IMR-90 (cell line): Measurements from ENCODE around the gene TUBA1A. TPM values are rescaled to one million over a fixed set of nuclear protein-coding genes. Genes with fewer than 3 reads are reported as not detected.

Source experiments
- ATAC-seq: fragments of 200-7000 bp; cut with Tn5 transposase; 2 replicates; pipeline ENCODE4 v1.9.1; 2020; ENCODE audit warnings: low read depth, mild to moderate bottlenecking, moderate library complexity
- BruUV-seq: library from RNA; stranded (reverse); fragments of 400-500 nt; replicated peaks from 2 replicates; lab custom pipeline; 2021; lab: Mats Ljungman, UMichigan
- CTCF ChIA-PET: fragments of 300-600 bp; formaldehyde crosslinking; extraction: SDS; loops from one replicate; lab custom pipeline; 2021; ENCODE audit warnings: antibody characterized with exemption; lab: Yijun Ruan, JAX
- POLR2A ChIA-PET: fragments of 300-600 bp; sonication (Branson Sonifier 250); formaldehyde crosslinking; loops from one replicate; lab custom pipeline; 2022; ENCODE audit warnings: antibody characterized with exemption; ENCODE audit not compliant: unreplicated experiment; lab: Charles Lee
- DNase-seq: peaks from one replicate; pipeline ENCODE4 v3.0.0; 2013
- H2AFZ ChIP-seq: replicated peaks from 2 replicates; pipeline ENCODE3; 2013; ENCODE audit warnings: low read length, mild to moderate bottlenecking; ENCODE audit not compliant: poor library complexity
- H2AK5ac ChIP-seq: 2 replicates; pipeline ENCODE4 v1.6.1; 2013; ENCODE audit warnings: low read depth, low read length, inconsistent platforms
- H2AK9ac ChIP-seq: replicated peaks from 2 replicates; pipeline ENCODE3; 2013; ENCODE audit warnings: mild to moderate bottlenecking, low read depth, low read length, moderate library complexity; ENCODE audit not compliant: poor library complexity
- H2BK120ac ChIP-seq: 2 replicates; pipeline ENCODE4 v1.6.1; 2013; ENCODE audit warnings: low read depth, low read length, inconsistent platforms
- H2BK15ac ChIP-seq: 3 replicates; pipeline ENCODE4 v1.6.1; 2013; ENCODE audit warnings: low read depth, low read length, inconsistent platforms
- H2BK20ac ChIP-seq: 2 replicates; pipeline ENCODE4 v1.6.1; 2013; ENCODE audit warnings: low read depth, mild to moderate bottlenecking, inconsistent platforms, low read length, moderate library complexity
- H2BK5ac ChIP-seq: 2 replicates; pipeline ENCODE4 v1.6.1; 2013; ENCODE audit warnings: mild to moderate bottlenecking, low read depth, low read length, inconsistent platforms; ENCODE audit not compliant: poor library complexity, severe bottlenecking
- H3K14ac ChIP-seq: replicated peaks from 2 replicates; pipeline ENCODE4 v1.6.1; 2013; ENCODE audit warnings: low read depth, low read length, inconsistent platforms
- H3K18ac ChIP-seq: 2 replicates; pipeline ENCODE4 v1.6.1; 2013; ENCODE audit warnings: low read depth, low read length, control low read depth
- H3K23ac ChIP-seq: 2 replicates; pipeline ENCODE4 v1.6.1; 2013; ENCODE audit warnings: low read depth, low read length, inconsistent platforms
- H3K27ac ChIP-seq: 2 replicates; pipeline ENCODE4 v1.5.1; 2013; ENCODE audit warnings: mild to moderate bottlenecking, control low read depth, low read length; ENCODE audit not compliant: insufficient read depth
- H3K27me3 ChIP-seq: 2 replicates; pipeline ENCODE4 v1.6.1; 2013; ENCODE audit warnings: low read length; ENCODE audit not compliant: control insufficient read depth, insufficient read depth
- H3K36me3 ChIP-seq: 2 replicates; pipeline ENCODE4 v1.6.1; 2013; ENCODE audit warnings: low read length, mixed read lengths; ENCODE audit not compliant: control insufficient read depth, insufficient read depth
- H3K4ac ChIP-seq: 2 replicates; pipeline ENCODE4 v1.6.1; 2013; ENCODE audit warnings: low read depth, low read length, inconsistent platforms
- H3K4me1 ChIP-seq: 2 replicates; pipeline ENCODE4 v1.6.1; 2013; ENCODE audit warnings: low read length, mixed read lengths; ENCODE audit not compliant: control insufficient read depth, insufficient read depth
- H3K4me2 ChIP-seq: 2 replicates; pipeline ENCODE4 v1.6.1; 2013; ENCODE audit warnings: low read depth, mild to moderate bottlenecking, control low read depth, low read length, moderate library complexity
- H3K4me3 ChIP-seq: 2 replicates; pipeline ENCODE4 v1.5.1; 2013; ENCODE audit warnings: low read depth, mild to moderate bottlenecking, control low read depth, low read length, moderate library complexity; ENCODE audit not compliant: insufficient read depth
- H3K56ac ChIP-seq: 2 replicates; pipeline ENCODE4 v1.6.1; 2013; ENCODE audit warnings: low read length, inconsistent platforms; ENCODE audit not compliant: insufficient read depth; ENCODE audit errors: extremely low read depth
- H3K79me1 ChIP-seq, 2 experiments: 2 replicates each; pipeline ENCODE4 v1.6.1; 2013; ENCODE audit warnings: low read length in 2 of 2, inconsistent platforms in 1 of 2, low read depth in 1 of 2
- H3K9ac ChIP-seq: 2 replicates; pipeline ENCODE4 v1.6.1; 2013; ENCODE audit warnings: low read depth, low read length, control low read depth
- H3K9me1 ChIP-seq: 2 replicates; pipeline ENCODE4 v1.6.1; 2013; ENCODE audit warnings: low read length, inconsistent platforms; ENCODE audit not compliant: insufficient read depth
- H3K9me3 ChIP-seq: 2 replicates; pipeline ENCODE4 v1.6.1; 2013; ENCODE audit warnings: low read length; ENCODE audit not compliant: control insufficient read depth, insufficient read depth
- H4K20me1 ChIP-seq: 2 replicates; pipeline ENCODE4 v1.6.1; 2013; ENCODE audit warnings: low read length, inconsistent platforms; ENCODE audit not compliant: insufficient read depth
- H4K5ac ChIP-seq: 2 replicates; pipeline ENCODE4 v1.6.1; 2013; ENCODE audit warnings: mild to moderate bottlenecking, low read depth, low read length, control low read depth
- H4K8ac ChIP-seq, 2 experiments: 2 replicates each; pipeline ENCODE4 v1.6.1; 2013; ENCODE audit warnings: low read depth in 2 of 2, low read length in 2 of 2, control low read depth in 1 of 2, inconsistent platforms in 1 of 2
- H4K91ac ChIP-seq: 2 replicates; pipeline ENCODE4 v1.6.1; 2013; ENCODE audit warnings: low read depth, low read length, inconsistent platforms; ENCODE audit not compliant: insufficient read depth
- FOS ChIP-seq: fragments of 150-350 bp; IDR thresholded peaks from 2 replicates; pipeline ENCODE4 v1.6.1; 2016; ENCODE audit warnings: low read depth, low read length
- RAD21 ChIP-seq: IDR thresholded peaks from 2 replicates; pipeline ENCODE4 v1.6.1; 2012; ENCODE audit warnings: low read length, improper control_type of control experiment
- WGBS, 2 experiments: methylation state at CpG; one replicate each; pipeline versions ENCODE4 v1.1.5 to v1.1.7; 2013; ENCODE audit warnings: missing lambda C conversion rate in 2 of 2; ENCODE audit not compliant: insufficient read length in 1 of 2; ENCODE audit errors: extremely low coverage in 2 of 2; 5-methylcytosine and 5-hydroxymethylcytosine counted together
- dilution Hi-C: fragments of 300-500 bp; cut with HindIII; formaldehyde crosslinking; loops from one replicate; pipeline ENCODE4 v1.14.3; 2018; ENCODE audit warnings: low sequenced_read_pairs; ENCODE audit not compliant: unreplicated experiment
- in situ Hi-C: fragments of 300-500 bp; cut with MboI; formaldehyde crosslinking; loops from 3 replicates; pipeline ENCODE4 v1.14.3; 2019; ENCODE audit warnings: low sequenced_read_pairs, inconsistent platforms, mixed read lengths
- intact Hi-C: fragments of 100-400 bp; cut with micrococcal nuclease; formaldehyde crosslinking; loops from 2 replicates; pipeline ENCODE4 v1.10.0; 2022
- polyA plus RNA-seq, 3 experiments: library from polyadenylated mRNA; depleted of rRNA; stranded (reverse); fragments of >200 nt; gene quantifications; 2 replicates each; pipeline ENCODE4 v1.2.3, GENCODE V29; 2012; ENCODE audit warnings: low replicate concordance in 1 of 3
- total RNA-seq: library from RNA; depleted of rRNA; stranded (reverse); fragments of >200 nt; gene quantifications from 2 replicates; pipeline ENCODE4 v1.2.3, GENCODE V29; 2012
- TF ChIP-seq, protein P1 (sequence below): conservative IDR thresholded peaks from 2 replicates; pipeline ENCODE4 v1.5.1; 2012; ENCODE audit warnings: mild to moderate bottlenecking, low read depth, low read length, improper control_type of control experiment

TUBA1A gene
- total and polyA plus RNA-seq, 2 of the 4 experiments (the other 2 are of a cell fraction): 2,105 to 2,832 TPM

DNA sequence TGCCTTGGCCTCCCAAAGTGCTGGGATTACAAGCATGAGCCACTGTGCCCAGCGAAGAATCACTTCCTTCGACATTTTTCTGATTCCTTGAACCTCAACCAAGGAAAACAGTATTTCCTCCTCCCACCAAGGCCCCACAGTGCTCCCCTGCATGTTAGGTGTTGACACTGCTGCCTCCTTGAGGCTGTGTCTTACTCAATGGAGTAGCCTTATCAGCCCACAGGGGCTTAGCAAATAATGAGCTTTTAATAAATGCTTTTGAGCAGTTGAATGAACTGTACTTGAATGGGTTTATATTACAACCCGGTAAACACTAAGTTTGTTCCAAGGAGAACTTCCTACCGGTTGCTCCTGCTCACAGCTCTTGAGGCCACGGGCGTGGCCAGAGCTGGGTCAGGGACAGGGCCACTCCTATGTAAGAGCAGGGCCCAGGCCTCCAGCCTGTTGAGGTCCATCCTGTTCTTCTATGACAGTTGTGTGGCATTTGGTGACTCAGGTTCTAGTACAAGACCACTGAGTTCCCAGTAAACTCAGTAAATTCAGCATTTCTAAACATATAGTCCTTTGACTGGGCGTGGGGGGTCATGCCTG is 36.8 kb upstream of the TUBA1A start:
- Histone ChIP-seq H3K27ac (no peak overlapping the region), H2BK5ac (peak overlapping the region; percentile 38), H3K4me2 (no peak overlapping the region), H3K36me3 (no peaks in the 10 kb centered on the region), H4K8ac (peak overlapping the region in 1 of 2 experiments; percentile 6; a peak in 1 of 4 replicates), H4K91ac (no peak overlapping the region), H3K14ac (no peak overlapping the region), H3K18ac (no peak overlapping the region), H2BK120ac (peak overlapping the region; percentile 5; the same call in 1 of the 2 replicates), H4K20me1 (no peaks in the 10 kb centered on the region), H2AK5ac (no peak overlapping the region; the same call in 1 of the 2 replicates), H3K4me1 (peaks cover 4% of the 10 kb centered on the region), H3K56ac (no peak overlapping the region), H3K79me1 (no peaks in the 10 kb centered on the region; a peak in 1 of 4 replicates), H3K9me1 (0 out of 2 replicates have a peak, but pooled peaks cover 2% of the 10 kb centered on the region), H3K9ac (no peak overlapping the region), H3K4ac (peak overlapping the region; percentile 8; the same call in 1 of the 2 replicates), H3K9me3 (no peaks in the 10 kb centered on the region), H2BK20ac (0 out of 2 replicates have a peak overlapping the region, but pooled peaks have one; percentile 6), H2BK15ac (no peak overlapping the region; the same call in 2 of the 3 replicates), H2AFZ (peak overlapping the region; percentile 51), H4K5ac (no peak overlapping the region; the same call in 1 of the 2 replicates), H2AK9ac (no peak overlapping the region), H3K4me3 (no peak overlapping the region), H3K27me3 (no peaks in the 10 kb centered on the region), H3K23ac (no peak overlapping the region)
- dilution Hi-C loops (no loop called here), intact Hi-C loops (no loop called here), in situ Hi-C loops (no loop called here)
- ChIA-PET POLR2A (interaction anchor here (0.6 to 0.8 kb wide), 2 partner anchors 37 to 42 kb away, joined by 3 to 9 read pairs; no protein-coding TSS in a partner anchor), CTCF (no interaction called here)
- peak; percentile 31; the same call in 1 of the 2 replicates for ATAC-seq
- peak; percentile 40 for DNase-seq
- no CpG with 5 or more reads among the region's 7 CpGs for WGBS, 2 experiments
- BruUV-seq: no TSS peak
- TF ChIP-seq, protein P1, sequence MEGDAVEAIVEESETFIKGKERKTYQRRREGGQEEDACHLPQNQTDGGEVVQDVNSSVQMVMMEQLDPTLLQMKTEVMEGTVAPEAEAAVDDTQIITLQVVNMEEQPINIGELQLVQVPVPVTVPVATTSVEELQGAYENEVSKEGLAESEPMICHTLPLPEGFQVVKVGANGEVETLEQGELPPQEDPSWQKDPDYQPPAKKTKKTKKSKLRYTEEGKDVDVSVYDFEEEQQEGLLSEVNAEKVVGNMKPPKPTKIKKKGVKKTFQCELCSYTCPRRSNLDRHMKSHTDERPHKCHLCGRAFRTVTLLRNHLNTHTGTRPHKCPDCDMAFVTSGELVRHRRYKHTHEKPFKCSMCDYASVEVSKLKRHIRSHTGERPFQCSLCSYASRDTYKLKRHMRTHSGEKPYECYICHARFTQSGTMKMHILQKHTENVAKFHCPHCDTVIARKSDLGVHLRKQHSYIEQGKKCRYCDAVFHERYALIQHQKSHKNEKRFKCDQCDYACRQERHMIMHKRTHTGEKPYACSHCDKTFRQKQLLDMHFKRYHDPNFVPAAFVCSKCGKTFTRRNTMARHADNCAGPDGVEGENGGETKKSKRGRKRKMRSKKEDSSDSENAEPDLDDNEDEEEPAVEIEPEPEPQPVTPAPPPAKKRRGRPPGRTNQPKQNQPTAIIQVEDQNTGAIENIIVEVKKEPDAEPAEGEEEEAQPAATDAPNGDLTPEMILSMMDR: peak; percentile 29; the same call in 1 of the 2 replicates
- TF ChIP-seq FOS: no peak
- TF ChIP-seq RAD21: peak; percentile 10; the same call in 1 of the 2 replicates
